Smooth muscle cell (in vitro differentiated cells): ENCODE data around the gene UTF1. TPM values are rescaled to one million over a fixed set of nuclear protein-coding genes. Genes with fewer than 3 reads are reported as not detected.

ENCODE experiments used
- DNase-seq: peaks from one replicate; lab custom pipeline; 2025; ENCODE audit not compliant: unreplicated experiment; lab: John Stamatoyannopoulos, UW
- H2AFZ ChIP-seq: fragments of 200-600 bp; sonication (generic); 2 replicates; pipeline ENCODE4 v1.6.0; 2016; ENCODE audit warnings: antibody characterized with exemption, low read depth, mild to moderate bottlenecking
- H3F3A ChIP-seq: fragments of 200-600 bp; sonication (generic); 2 replicates; pipeline ENCODE4 v1.6.0; 2017; ENCODE audit warnings: antibody characterized with exemption, low read depth
- H3K27ac ChIP-seq: fragments of 200-600 bp; sonication (generic); 2 replicates; pipeline ENCODE4 v1.5.1; 2016; ENCODE audit warnings: low read depth, mild to moderate bottlenecking
- H3K27me3 ChIP-seq: fragments of 200-600 bp; sonication (generic); 2 replicates; pipeline ENCODE4 v1.6.1; 2016; ENCODE audit warnings: low read depth, mild to moderate bottlenecking
- H3K36me3 ChIP-seq: fragments of 200-600 bp; sonication (generic); 2 replicates; pipeline ENCODE4 v1.5.1; 2016; ENCODE audit warnings: low read depth
- H3K4me1 ChIP-seq: fragments of 200-600 bp; sonication (generic); 2 replicates; pipeline ENCODE4 v1.5.1; 2016; ENCODE audit warnings: low read depth
- H3K4me2 ChIP-seq: fragments of 200-600 bp; sonication (generic); 2 replicates; pipeline ENCODE4 v1.6.0; 2016; ENCODE audit warnings: mild to moderate bottlenecking
- H3K4me3 ChIP-seq: fragments of 200-600 bp; sonication (generic); 2 replicates; pipeline ENCODE4 v1.5.1; 2016; ENCODE audit warnings: mild to moderate bottlenecking
- H3K79me2 ChIP-seq: fragments of 200-600 bp; sonication (generic); 2 replicates; pipeline ENCODE4 v1.6.0; 2016; ENCODE audit warnings: low read depth, mild to moderate bottlenecking
- H3K9ac ChIP-seq: fragments of 200-600 bp; sonication (generic); 2 replicates; pipeline ENCODE4 v1.6.0; 2016; ENCODE audit warnings: low read depth
- H3K9me3 ChIP-seq: fragments of 200-600 bp; sonication (generic); replicated peaks from 2 replicates; pipeline ENCODE4 v1.5.1; 2016; ENCODE audit warnings: low read depth
- H4K20me1 ChIP-seq: fragments of 200-600 bp; sonication (generic); 2 replicates; pipeline ENCODE4 v1.6.0; 2016; ENCODE audit warnings: low read depth
- WGBS: methylation state at CpG from one replicate; pipeline ENCODE4 v1.1.7; 2016; ENCODE audit warnings: low lambda C conversion rate; 5-methylcytosine and 5-hydroxymethylcytosine counted together
- polyA plus RNA-seq: library from polyadenylated mRNA; unstranded; fragments of >200 nt; fragmentation: Nextera tagmentation; extraction: Ambion mirVana; gene quantifications from 2 replicates; pipeline ENCODE4 v1.2.1, GENCODE V29; 2016
- total RNA-seq: library from RNA; depleted of rRNA; stranded (reverse); fragments of >200 nt; gene quantifications from 2 replicates; pipeline ENCODE4 v1.2.3, GENCODE V29; 2014
- TF ChIP-seq, protein P1 (sequence below): fragments of 200-600 bp; sonication (generic); IDR thresholded peaks from 2 replicates; pipeline ENCODE4 v1.5.1; 2017; ENCODE audit warnings: borderline replicate concordance, mild to moderate bottlenecking, antibody characterized with exemption; ENCODE audit not compliant: insufficient read depth, poor library complexity, severe bottlenecking

UTF1 gene
- total and polyA plus RNA-seq, 2 experiments from 2014 or later: not detected

DNA sequence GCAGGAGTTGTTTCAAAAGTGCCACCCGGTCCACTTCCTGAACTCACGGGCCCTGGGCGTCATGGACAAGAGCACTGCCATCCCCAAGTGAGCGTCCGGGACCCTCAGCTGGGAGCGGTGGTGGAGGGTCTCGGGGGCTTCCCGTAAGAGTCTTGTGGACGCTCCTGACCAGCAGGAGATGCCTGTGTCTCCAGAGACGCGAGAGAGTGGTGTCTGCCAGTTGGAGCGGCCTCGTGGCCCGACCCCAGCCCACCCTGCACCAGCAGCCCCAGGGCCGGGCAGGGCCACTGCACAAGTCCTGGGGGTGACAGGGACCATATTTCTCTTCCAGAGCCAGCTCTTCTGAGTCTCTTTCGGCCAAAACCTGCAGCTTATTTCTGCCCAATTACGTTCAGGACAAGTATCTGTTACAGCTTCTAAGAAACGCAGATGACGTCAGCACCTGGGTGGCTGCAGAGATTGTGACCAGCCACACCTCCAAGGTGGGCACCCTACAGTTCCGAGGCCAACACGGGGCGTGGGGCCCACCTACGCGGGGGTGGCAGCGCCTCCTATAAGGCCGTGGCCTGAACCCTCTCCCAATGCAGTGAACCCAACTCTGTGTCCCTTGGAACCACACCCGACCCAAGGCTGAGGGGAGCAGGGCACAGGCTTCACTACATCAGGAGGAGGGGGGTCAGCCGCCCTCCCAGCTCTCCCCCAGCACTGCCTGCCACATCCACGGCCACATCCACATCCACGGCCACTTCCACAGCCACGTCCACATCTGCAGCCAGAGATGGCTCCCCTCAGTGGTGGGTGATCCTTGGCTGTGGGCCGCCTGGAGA lies 16.2 kb upstream of the UTF1 start:
- H3K36me3 ChIP-seq: no peaks in the 10 kb centered on the region
- peaks cover 4% of the 10 kb centered on the region for H3K27me3 ChIP-seq
- H2AFZ ChIP-seq: no peak overlapping the region
- no peak overlapping the region for H3K27ac ChIP-seq
- no peak overlapping the region for H3K9ac ChIP-seq
- H3K4me1 ChIP-seq: no peaks in the 10 kb centered on the region
- DNase-seq: no peak
- H3K79me2 ChIP-seq: no peaks in the 10 kb centered on the region
- 89% methylated on average over 28 of the region's 32 CpGs for WGBS
- H3K9me3 ChIP-seq: no peaks in the 10 kb centered on the region
- H3F3A ChIP-seq: no peaks in the 10 kb centered on the region
- TF ChIP-seq, protein P1, sequence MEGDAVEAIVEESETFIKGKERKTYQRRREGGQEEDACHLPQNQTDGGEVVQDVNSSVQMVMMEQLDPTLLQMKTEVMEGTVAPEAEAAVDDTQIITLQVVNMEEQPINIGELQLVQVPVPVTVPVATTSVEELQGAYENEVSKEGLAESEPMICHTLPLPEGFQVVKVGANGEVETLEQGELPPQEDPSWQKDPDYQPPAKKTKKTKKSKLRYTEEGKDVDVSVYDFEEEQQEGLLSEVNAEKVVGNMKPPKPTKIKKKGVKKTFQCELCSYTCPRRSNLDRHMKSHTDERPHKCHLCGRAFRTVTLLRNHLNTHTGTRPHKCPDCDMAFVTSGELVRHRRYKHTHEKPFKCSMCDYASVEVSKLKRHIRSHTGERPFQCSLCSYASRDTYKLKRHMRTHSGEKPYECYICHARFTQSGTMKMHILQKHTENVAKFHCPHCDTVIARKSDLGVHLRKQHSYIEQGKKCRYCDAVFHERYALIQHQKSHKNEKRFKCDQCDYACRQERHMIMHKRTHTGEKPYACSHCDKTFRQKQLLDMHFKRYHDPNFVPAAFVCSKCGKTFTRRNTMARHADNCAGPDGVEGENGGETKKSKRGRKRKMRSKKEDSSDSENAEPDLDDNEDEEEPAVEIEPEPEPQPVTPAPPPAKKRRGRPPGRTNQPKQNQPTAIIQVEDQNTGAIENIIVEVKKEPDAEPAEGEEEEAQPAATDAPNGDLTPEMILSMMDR: no peak
- H3K4me3 ChIP-seq: no peak overlapping the region
- no peaks in the 10 kb centered on the region for H4K20me1 ChIP-seq
- H3K4me2 ChIP-seq: no peak overlapping the region

DNA sequence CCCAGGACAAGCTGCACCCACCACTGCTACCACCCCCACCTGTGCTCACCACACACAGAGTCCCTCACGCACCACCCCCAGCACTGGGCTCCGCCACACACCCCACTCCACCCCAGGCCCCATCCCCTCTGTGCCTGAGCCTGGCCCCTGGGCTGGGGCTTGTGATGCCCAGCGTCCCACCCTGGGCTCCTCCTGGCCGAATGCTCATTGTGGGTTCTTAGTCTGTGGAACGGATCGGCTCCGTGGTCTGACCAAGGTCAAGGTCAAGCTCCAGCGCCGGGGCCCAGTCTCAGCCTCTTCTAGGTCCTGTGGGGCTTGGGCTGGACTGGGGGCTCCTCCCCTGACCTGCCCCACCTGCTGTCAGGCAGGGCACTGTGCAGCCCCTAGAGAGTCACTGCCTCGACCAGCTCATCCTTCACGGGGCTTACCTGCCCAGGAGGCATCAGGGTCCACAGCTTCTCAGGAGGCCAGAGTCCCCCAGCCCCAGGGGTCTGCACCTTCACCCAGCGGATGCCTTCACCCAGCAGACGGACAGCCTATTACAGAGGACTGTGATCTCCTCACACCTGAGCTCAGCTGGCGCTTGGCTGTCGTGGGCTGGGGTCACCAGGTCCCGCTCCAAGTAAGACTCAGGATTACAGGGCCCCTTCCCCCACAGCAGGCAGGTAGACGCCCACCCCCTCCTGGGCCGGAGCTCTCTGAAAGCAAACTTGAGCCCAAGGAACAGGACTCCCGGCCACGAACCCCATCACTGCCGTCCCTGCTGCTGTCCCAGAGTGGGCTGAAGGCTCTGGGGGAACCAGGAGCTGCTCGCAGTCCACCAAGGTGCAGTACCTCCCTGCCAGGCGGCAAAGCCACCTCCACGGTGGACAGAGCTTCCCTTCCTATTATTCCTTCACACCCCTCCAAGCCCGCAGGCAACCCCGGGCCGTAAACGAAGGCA lies 15.3 kb upstream of the UTF1 start:
- Histone ChIP-seq H3K79me2 (no peaks in the 10 kb centered on the region), H3K9me3 (no peaks in the 10 kb centered on the region), H3K27ac (no peak overlapping the region), H3K27me3 (peaks cover 13% of the 10 kb centered on the region), H3K4me2 (no peak overlapping the region), H4K20me1 (no peaks in the 10 kb centered on the region), H3K4me1 (no peaks in the 10 kb centered on the region), H2AFZ (no peak overlapping the region), H3K4me3 (no peak overlapping the region), H3K9ac (no peak overlapping the region), H3F3A (no peaks in the 10 kb centered on the region), H3K36me3 (no peaks in the 10 kb centered on the region)
- DNase-seq: no peak
- WGBS: 94% methylated on average over 25 of the region's 28 CpGs
- TF ChIP-seq, protein P1: no peak

DNA sequence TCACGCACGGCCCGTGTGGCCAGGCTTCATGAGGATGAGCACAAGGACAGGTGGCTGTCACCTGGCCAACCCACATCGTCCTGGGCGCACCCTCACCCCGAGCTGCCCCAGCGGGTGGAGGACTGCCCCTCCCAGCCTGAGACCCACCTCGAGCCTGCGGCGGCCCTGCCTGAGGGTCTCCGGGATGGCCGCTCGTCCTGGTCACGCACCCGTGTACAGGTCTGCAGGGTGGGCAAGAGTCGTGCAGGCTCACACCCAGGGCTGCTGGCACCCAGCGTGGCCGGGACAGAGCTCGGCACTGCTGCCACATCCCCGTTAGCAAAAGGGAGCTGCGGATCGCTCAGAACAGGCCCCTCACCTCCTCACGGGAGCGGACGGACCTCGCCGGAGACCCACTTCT lies 14.4 kb upstream of the UTF1 start:
- Histone ChIP-seq H3K9me3 (no peaks in the 10 kb centered on the region), H3K9ac (no peak overlapping the region), H3F3A (no peaks in the 10 kb centered on the region), H3K27me3 (peaks cover 16% of the 10 kb centered on the region), H3K4me3 (no peak overlapping the region), H3K36me3 (no peaks in the 10 kb centered on the region), H2AFZ (no peak overlapping the region), H3K27ac (no peak overlapping the region), H3K4me1 (no peaks in the 10 kb centered on the region), H4K20me1 (no peaks in the 10 kb centered on the region), H3K4me2 (no peak overlapping the region), H3K79me2 (no peaks in the 10 kb centered on the region)
- TF ChIP-seq, protein P1: no peak
- no peak for DNase-seq
- WGBS: 98% methylated on average over 27 of the region's 27 CpGs
